ENCODE data around the gene WDR46.

DNA sequence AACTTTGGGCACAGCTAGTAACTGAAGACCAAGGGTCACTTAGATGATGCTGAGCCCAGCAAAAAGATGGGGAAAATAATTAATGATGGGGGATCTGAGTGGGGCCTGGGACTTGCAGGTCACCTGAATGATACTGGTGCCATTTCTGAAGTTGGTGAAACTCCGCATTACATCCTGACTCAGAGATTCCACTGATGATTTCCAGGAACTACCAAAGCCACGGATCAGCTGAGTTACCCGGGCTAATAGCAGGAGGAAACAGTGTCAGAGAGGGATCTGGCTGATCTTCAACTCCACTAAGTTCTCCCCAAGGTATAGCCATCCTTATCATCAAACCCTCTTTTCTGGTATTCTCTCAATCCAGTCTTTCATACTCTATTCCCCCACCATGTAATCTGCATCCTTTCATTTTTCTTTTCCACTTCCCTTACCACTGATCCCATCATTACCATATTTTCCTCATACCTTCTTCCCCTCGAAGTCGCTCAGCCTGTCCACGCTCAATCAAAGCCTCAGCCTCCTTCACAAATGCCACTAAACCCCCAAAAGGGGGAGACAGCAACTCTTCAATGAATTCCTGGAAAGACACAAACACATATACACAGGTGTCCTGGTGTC is 37.5 kb downstream of the WDR46 start:
- TF ChIP-seq, protein P1, sequence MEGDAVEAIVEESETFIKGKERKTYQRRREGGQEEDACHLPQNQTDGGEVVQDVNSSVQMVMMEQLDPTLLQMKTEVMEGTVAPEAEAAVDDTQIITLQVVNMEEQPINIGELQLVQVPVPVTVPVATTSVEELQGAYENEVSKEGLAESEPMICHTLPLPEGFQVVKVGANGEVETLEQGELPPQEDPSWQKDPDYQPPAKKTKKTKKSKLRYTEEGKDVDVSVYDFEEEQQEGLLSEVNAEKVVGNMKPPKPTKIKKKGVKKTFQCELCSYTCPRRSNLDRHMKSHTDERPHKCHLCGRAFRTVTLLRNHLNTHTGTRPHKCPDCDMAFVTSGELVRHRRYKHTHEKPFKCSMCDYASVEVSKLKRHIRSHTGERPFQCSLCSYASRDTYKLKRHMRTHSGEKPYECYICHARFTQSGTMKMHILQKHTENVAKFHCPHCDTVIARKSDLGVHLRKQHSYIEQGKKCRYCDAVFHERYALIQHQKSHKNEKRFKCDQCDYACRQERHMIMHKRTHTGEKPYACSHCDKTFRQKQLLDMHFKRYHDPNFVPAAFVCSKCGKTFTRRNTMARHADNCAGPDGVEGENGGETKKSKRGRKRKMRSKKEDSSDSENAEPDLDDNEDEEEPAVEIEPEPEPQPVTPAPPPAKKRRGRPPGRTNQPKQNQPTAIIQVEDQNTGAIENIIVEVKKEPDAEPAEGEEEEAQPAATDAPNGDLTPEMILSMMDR (IDR thresholded peaks at IDR 0.05) = no peak
- no peak for TF ChIP-seq ZFX (IDR thresholded peaks at IDR 0.05; ENCODE audit: borderline replicate concordance)
